HPDE6-E6E7 (cell line): ENCODE data around the gene SLC35F2.
"Not testable (repeated sequence)": the region's sequence is repeated elsewhere in the genome, so short reads cannot be mapped to it uniquely, and the experiment has no call there.

ENCODE experiments used
- DNase-seq: peaks from one replicate; pipeline ENCODE4 v3.0.0; 2011; ENCODE audit warnings: missing footprints; ENCODE audit errors: extremely low spot score

Gene SLC35F2, protein sequence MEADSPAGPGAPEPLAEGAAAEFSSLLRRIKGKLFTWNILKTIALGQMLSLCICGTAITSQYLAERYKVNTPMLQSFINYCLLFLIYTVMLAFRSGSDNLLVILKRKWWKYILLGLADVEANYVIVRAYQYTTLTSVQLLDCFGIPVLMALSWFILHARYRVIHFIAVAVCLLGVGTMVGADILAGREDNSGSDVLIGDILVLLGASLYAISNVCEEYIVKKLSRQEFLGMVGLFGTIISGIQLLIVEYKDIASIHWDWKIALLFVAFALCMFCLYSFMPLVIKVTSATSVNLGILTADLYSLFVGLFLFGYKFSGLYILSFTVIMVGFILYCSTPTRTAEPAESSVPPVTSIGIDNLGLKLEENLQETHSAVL

DNA sequence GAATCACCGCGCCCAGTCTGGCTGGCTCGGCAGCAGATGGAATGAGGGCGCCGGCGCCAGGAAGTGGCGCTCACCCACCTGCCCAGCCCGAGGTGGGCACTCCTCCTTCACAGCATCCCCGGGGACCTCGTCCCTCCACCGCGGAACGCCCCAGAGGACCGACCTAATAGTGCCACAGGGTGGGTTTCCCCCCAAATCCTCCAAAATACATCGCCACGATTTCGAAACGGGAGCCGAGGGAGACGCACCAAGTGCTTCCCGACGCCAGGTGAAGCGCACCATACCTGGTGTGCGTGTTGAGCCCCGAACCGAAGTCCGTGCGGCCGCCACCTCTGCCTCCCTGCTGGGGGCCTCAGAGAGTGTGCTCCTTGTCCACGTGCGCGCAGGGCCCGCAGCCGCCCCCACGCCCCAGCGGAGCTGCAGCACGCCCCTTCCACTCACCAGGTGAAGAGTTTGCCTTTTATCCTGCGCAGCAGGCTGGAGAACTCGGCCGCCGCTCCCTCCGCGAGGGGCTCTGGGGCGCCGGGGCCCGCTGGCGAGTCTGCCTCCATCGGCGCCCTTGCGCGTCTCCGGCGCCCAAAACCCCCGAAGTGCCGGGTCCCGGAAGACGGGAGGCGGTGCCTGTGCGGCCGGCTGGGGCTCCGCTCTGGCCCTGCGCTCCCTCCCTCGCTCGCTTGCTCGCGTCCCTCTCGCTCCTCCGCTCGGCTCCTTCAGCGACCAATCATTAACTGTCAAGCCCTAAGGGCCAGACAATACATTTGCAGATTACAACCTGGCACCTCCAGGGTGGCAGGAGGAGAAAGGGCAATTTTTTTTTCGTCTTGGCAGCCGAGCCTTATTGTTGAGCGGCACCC, at the start of gene SLC35F2:
SLC35F2 (minus strand) TSS at position 571 of the 854 bp plus-strand sequence; CDS start at position 551, 20 bp downstream.
- peak; percentile 69 for DNase-seq

DNA sequence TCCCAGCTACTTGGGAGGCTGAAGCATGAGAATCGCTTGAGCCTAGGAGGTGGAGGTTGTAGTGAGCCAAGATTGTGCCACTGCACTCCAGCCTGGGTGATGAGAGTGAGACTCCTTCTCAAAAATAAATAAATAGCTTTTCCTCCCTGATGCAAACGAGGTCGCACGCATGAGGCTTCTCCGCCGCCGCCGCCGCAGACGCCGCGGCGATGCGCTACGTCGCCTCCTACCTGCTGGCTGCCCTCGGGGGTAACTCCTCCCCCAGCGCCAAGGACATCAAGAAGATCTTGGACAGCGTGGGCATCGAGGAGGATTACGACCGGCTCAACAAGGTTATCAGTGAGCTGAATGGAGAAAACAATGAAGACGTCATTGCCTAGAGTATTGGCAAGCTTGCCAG, 49.6 kb upstream of the SLC35F2 start:
- no peak for DNase-seq

DNA sequence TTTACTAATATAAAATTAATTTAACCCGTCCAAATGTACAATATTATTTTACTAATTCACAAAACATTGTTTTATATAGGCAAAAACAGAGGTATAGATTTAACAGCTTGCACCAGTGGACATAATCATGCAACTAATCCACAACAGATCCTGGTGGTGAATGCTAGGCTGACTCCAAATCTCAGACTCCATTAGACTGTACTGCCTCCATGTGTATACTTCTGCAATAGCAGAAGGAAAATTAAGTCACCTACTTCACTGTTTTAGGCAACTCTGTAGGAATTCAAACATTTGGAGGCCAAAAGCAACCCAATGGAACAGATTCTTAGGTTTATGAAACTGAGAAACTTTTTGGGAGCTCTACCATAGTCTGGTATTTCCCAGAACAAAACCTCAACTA, 39.7 kb upstream of the SLC35F2 start:
- DNase-seq: peak; percentile 53

DNA sequence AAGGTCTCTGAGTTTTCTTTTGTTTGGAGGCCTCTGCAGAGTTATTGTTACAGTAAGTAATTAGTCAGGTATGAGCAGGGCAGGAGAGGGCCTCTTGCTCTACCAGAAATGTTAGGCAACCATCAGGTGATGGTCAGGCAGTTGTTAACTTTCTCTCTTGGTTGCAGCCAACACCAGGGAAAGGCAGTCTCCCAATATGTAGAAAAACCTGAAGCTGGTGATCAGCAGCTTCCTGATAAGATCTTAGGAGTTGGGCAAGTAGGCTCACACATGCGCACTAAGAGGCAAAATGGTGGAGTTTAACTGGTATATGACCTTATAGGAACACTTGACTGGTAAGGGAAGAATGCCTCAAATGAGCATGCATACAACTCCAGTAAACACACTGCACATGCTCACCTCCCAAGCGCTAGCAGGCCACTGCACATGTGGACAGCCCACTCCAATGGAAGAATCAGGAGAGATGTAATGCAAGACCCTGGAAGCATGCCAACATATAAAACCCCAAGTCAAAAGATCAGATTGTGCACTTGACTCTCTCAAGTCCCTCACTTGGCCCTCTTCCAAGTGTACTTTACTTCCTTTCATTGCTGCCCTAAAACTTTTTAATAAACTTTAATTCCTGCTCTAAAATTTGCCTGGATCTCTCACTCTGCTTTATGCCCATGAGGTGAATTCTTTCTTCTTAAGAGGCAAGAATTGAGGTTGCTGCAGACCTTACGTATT, 23.7 kb upstream of the SLC35F2 start:
- DNase-seq: no peak

DNA sequence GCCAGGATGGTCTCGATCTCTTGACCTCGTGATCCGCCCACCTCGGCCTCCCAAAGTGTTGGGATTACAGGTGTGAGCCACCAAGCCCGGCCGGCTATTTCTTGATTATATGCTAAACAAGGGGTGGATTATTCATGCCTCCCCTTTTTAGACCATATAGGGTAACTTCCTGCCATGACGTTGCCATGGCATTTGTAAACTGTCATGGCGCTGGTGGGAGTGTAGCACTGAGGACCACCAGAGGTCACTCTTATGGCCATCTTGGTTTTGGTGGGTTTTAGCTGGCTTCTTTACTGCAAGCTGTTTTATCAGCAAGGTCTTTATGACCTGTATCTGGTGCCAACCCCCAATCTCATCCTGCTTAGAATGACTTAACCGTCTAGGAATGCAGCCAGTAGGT, 22.9 kb upstream of the SLC35F2 start:
- not testable (repeated sequence) for DNase-seq

DNA sequence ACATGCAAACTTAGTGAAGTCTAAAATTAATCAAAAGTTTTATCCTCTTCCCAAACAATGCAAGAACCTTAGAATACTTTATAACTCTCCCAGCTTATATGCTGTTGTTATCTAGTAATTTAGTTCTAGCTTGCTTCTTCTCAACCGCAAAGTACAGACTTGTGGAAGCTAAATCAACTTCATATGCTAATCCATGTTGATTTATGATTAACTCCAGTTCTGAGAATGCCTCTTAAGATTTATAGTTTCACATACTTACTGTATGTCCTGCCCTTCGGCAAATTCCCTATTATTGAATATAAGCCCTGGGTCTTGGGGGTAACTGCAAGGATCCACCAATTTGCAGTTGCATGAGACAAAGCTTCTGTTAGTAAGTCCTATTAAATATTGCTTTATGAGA, 17.6 kb upstream of the SLC35F2 start:
- no peak for DNase-seq

DNA sequence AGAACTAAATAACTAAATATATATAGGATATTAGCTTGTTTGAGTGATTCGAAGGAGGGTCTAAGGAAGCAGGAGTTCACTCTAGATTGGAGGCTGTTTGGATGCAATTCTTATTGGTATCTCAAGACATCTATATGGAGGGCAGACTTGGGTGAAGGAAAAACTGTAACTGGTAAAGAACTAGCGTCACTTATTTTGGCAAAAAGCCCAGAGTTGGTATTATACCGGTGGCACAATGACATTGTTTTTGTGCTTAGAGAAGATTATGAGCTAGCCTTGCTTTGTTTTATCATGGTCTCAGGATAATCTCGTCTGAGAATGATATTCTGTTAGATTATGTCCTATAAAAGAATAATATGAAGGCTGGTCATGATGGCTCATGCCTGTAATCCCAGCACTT, 6.0 kb upstream of the SLC35F2 start:
- no peak for DNase-seq

DNA sequence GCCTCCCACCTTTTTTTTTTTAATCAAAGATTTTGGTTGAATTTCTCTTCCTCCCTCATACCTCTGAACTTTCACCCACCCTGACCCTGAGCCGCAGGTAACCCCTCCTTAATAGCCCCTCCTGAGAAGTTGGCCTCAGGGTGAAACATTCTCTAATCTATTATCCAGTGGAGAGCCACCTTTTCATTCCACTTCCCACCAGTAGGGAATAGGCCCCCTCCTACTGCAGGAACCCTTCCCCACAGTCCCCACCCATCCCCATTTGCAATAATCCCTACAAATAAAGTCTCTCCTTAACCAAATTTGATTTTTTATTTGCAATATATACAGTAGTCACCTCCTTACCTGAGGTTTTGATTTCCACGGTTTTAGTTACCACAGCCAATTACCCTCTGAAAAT, 2.1 kb upstream of the SLC35F2 start:
- no peak for DNase-seq

DNA sequence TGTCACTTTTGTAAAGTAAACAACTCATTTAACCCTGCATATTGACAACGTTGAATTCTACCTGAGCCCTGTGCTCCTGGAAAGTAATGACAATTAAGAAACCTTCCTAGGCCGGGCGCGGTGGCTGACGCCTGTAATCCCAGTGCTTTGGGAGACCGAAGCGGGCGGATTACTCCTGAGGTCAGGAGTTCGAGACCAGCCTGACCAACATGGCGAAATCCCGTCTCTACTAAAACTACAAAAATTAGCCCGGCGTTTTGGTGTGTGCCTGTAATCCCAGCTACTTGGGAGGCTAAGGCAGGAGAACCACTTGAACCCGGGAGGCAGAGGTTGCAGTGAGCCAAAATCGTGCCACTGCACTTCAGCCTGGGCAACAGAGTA, 1.6 kb upstream of the SLC35F2 start:
- DNase-seq: not testable (repeated sequence)

DNA sequence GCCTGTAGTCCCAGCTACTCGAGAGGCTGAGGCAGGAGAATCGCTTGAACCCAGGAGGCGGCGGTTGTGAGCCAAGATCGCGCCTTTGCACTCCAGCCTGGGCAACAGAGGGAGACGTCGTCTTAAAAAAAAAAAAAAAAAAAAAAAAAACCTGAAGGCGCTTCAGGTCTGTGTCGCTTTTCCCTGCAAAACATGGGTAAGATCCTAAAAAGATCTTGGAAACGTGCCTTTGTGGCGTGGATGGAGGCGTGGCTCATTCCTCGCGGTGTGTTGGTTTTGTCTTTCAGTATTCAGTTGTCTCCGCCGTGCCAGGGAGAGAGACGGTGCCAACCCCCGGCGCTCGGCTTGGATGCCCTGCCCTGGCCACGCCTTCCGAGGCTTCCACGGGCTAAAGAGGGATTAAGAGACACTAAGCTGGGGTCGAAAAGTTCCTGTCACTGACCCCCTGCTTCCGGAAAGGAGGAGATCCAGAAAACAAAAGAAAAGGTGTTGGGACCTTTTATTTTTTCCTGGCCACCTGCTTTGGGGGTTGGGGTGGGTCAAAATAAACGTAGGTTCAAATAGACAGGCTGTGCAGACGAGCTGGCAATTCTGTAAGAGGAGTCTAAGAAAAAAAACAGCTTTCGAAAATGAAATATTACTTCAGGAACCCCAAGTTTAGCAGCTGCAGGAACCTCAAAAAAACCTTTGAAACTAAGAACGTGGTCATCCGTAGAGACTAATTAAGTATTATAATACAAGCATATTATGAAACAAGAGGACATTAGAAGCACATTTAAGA, 1.1 kb upstream of the SLC35F2 start:
- no peak for DNase-seq

DNA sequence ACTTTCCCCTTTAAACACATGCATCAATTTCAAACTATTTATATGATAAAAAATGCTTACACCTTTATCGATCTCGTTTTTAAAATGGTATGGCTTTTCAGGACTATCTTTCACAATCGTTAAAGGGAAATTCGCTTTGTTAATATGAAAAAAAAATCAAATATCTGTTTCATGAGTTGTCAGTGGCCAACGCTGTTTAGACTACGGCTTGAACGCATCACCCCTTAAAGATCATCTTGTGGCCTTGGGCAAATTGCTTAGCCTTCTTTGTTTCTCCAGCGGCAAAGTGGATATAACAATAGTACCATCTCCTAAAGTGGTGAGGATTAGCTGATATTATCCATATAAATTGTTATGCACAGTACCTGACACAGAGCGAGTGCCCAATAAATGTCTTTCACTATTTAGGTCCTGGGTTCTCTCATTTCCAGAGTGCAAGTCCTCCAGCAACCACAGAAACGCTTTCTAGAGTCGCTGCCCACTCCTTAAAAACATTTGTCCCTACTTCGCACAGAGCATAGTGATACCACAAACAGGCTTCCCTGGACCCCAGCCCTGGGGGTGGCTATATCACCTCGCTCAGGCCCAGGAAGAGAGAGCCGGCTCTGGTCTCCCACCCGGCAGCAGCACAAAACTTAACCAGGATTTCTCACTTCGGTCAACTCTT, 904 bp downstream of the SLC35F2 start:
- peak; percentile 33 for DNase-seq

DNA sequence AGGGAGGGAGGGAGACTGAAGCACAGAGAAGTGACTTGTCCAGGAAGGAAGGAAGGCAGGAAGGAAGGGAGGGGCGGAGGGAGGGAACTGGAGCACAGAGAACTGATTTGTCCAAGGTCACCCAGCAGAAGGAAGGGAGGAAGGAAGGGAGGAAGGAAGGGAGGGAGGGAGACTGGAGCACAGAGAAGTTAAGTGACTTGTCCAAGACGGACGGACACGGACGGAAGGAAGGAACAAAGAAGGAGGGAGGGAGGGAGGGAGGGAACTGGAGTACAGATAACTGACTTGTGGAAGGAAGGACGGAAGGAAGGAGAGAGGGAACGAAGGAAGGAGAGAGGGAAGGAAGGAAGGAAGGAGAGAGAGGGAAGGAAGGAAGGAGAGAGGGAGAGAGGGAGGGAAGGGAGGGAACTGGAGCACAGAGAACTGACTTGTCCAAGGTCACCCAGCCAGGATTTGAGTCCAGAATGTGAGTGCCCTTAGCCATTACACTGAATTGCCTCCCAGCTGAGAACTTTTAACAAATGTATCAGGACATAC, 1.5 kb downstream of the SLC35F2 start:
- no peak for DNase-seq

DNA sequence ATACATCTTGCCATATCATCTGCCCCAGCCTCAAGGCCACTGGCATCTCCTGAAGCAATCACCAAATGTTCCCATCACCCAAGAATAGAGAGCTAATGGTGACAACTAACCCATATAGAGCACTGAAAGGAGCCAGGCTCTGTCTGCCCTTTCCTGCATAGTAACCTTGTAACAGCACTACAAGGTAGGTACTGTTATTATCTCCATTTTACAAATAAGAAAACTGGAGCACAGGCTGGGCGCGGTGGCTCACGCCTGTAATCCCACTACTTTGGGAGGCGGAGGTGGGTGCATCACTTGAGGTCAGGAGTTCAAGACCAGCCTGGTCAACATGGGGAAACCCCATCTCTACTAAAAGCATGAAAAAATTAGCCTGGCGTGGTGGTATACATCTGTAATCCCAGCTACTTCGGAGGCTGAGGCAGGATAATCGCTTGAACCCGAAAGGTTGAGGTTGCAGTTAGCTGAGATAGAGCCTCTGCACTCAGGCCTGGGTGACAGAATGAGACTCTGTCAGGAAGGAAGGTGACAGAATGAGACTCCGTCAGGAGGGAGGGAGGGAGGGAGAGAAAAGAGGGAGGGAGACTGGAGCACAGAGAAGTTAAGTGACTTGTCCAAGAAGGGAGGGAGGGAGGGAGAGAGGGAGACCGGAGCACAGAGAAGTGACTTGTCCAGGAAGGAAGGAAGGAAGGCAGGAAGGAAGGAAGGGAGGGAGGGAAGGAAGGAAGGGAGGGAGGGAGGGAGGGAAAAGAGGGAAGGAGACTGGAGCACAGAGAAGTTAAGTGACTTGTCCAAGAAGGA, 2.2 kb downstream of the SLC35F2 start:
- DNase-seq: no peak

DNA sequence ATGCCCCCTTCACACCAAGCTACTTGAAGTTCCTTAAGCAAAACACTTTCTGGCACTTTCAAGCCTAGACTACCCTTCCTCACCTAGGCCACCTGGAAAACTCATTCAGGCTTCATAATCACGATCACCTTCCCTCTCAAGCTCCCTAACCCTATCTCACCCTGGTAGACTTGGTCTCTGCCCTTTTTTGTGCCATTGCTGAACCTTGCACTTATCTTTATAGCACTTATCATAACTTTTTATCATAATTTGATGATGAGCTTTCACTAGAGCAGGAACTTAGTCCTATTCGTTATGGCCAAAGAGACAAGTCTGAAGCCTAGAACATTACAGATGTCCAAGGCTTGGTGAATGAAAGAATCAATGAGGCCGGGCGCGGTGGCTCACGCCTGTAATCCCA, 5.5 kb downstream of the SLC35F2 start:
- DNase-seq: no peak

DNA sequence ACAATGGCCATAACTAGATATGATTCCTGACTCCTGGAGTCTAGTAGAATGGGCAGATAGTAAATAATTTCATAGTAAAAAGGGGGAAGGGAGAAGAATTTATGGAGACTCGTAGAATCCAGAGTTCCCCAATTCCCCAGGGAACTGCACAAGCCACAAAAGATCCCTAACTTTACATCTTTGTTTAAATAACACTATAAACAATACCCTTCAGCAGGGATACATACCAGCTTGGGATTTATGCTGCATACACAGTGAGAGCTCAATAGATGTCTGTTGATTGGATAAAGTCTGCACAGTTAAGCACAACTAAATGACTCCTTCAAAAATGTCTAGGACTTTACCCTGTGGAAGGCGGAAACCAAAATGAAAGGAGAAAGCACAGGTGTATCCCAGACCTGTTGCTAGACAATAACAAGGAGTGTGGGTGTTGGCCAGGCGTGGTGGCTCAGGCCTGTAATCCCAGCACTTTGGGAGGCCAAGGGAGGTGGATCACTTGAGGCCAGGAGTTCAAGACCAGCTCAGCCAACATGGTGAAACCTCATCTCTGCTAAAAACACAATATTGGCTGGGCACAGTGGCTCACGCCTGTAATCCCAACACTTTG, 6.8 kb downstream of the SLC35F2 start:
- no peak for DNase-seq

DNA sequence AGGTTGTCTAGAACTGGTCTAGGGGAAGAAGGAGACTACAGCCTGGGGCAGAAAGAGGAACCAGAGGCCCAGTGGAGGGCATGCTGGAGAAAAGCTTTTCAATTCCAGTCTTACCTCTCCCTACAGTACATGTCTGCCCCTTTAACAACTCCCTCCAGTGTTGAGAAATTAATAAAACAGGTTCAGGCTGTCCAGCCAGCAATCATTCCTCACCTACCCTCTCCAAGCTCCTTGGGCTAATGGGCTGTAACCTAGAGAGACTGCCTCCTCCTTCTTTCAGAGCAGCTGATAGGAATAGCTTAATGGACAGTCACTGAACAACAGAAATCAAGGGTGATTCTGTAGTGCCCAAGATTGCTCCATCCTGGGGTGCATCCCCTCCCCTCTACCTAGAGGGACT, 8.8 kb downstream of the SLC35F2 start:
- no peak for DNase-seq

DNA sequence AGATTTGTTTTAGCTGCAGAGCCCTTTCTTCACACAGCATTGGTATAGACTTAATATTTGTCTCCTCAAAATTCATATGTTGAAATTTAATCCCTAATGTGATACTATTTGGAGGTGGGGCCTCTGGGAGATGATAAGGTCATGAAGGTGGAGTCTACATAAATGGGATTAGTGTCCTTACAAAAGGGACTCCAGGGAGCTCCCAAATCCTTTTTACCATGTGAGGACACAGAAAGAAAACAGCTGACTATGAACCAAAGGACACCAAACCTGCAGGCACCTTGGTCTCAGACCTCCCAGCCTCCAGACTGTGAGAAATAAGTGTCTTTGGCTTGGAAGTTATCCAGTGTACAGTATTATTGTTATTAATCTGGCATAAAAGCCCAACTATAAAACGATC, 10.2 kb downstream of the SLC35F2 start:
- no peak for DNase-seq

DNA sequence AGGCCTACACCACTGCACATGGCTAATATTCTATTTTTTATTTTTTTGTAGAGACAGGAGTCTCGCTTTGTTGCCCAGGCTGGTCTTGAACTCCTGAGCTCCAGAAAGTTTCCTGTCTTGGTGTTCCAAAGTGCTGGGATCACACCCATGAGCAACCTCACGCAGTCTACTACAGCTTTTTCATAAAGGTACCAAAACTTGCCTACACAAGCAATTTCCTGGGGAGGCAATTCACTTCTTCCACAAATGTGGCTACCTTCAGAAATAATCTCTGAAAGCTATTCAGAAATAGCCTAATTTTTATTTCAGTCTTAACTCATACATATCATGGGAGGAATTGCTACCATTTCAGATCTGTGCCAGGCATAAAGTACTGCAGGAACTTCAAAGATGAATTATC, 11.4 kb downstream of the SLC35F2 start:
- DNase-seq: no peak

DNA sequence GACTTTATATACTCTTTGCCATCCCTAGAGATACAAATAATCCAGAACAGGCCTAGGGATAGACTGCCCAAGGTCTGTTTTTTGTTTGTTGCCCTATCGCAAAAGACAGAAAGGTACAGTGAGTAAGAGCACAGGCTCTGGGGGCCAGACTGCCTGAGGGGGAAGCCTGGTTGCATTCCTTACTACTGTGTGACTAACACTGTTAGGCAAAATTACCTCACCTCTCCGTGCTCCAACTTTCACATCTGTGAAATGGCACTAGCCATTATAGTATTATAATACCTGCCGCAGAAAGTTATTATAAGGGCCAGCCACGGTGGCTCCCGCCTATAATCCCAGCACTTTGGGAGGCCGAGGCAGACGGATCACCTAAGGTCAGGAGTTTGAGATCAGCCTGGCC, 14.5 kb downstream of the SLC35F2 start:
- peak; percentile 55 for DNase-seq
